ENCODE data around the gene SVIP. TPM values are rescaled to one million over a fixed set of nuclear protein-coding genes. Genes with fewer than 3 reads are reported as not detected.

Gene SVIP
- polyA plus RNA-seq, 3 donors, result 1.0 to 3.1 (median 2.6) TPM

GRCh38 chr11:22846726-22847125 lies 17.1 kb upstream of the SVIP start:
- Histone ChIP-seq H3K4me1 (ENCODE audit: control insufficient read depth in 1 of 2, insufficient read depth in 2 of 2, low read length in 2 of 2) (no peaks in the 10 kb centered on the region), H3K4me2 (replicated peaks; ENCODE audit: extremely low read depth, low read length, poor library complexity, severe bottlenecking) (no peak overlapping the region), H3K4me3 (replicated peaks in 1 of 3; ENCODE audit: low read depth in 2 of 3, low read length in 3 of 3) (no peak overlapping the region), H2AFZ (ENCODE audit: insufficient read depth, low read depth, low read length, poor library complexity, severe bottlenecking) (no peak overlapping the region), H4K20me1 (ENCODE audit: insufficient read depth, low read length) (no peaks in the 10 kb centered on the region), H3K9ac (ENCODE audit: insufficient read depth, low read length, poor library complexity, severe bottlenecking) (no peak overlapping the region), H3K27ac (ENCODE audit: low read depth in 1 of 2, low read length in 2 of 2) (no peak overlapping the region), H3K9me3 (replicated peaks in 1 of 2; ENCODE audit: control insufficient read depth in 1 of 2, insufficient read depth in 1 of 2, low read length in 2 of 2) (no peaks in the 10 kb centered on the region), H3K36me3 (replicated peaks in 1 of 2; ENCODE audit: control insufficient read depth in 1 of 2, insufficient read depth in 2 of 2, low read length in 2 of 2) (no peaks in the 10 kb centered on the region), H3K27me3 (ENCODE audit: control insufficient read depth in 2 of 2, insufficient read depth in 2 of 2, low read length in 2 of 2) (no peaks in the 10 kb centered on the region), H3K79me2 (ENCODE audit: insufficient read depth, low read length) (no peaks in the 10 kb centered on the region)
- no peak overlapping the region for H3K27ac Mint-ChIP-seq
- no peak overlapping the region for H3K4me3 Mint-ChIP-seq
- no peaks in the 10 kb centered on the region for H3K4me1 Mint-ChIP-seq
- H3K27me3 Mint-ChIP-seq (ENCODE audit: low read depth in 3 of 3), result peaks cover 0 to 2% (median 1%) of the 10 kb centered on the region in 3 donors
- TF ChIP-seq, protein P1, sequence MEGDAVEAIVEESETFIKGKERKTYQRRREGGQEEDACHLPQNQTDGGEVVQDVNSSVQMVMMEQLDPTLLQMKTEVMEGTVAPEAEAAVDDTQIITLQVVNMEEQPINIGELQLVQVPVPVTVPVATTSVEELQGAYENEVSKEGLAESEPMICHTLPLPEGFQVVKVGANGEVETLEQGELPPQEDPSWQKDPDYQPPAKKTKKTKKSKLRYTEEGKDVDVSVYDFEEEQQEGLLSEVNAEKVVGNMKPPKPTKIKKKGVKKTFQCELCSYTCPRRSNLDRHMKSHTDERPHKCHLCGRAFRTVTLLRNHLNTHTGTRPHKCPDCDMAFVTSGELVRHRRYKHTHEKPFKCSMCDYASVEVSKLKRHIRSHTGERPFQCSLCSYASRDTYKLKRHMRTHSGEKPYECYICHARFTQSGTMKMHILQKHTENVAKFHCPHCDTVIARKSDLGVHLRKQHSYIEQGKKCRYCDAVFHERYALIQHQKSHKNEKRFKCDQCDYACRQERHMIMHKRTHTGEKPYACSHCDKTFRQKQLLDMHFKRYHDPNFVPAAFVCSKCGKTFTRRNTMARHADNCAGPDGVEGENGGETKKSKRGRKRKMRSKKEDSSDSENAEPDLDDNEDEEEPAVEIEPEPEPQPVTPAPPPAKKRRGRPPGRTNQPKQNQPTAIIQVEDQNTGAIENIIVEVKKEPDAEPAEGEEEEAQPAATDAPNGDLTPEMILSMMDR (IDR thresholded peaks at IDR 0.05), result no peak
- intact Hi-C loops (cut with micrococcal nuclease), result no loop called here
- no peak for DNase-seq
- WGBS (ENCODE audit: insufficient coverage), result no CpG with 5 or more reads among the region's 1 CpG
- H3K9me3 Mint-ChIP-seq, result peaks cover 0 to 5% (median 1%) of the 10 kb centered on the region in 7 donors
- H3K36me3 Mint-ChIP-seq, result no peaks in the 10 kb centered on the region

DNA sequence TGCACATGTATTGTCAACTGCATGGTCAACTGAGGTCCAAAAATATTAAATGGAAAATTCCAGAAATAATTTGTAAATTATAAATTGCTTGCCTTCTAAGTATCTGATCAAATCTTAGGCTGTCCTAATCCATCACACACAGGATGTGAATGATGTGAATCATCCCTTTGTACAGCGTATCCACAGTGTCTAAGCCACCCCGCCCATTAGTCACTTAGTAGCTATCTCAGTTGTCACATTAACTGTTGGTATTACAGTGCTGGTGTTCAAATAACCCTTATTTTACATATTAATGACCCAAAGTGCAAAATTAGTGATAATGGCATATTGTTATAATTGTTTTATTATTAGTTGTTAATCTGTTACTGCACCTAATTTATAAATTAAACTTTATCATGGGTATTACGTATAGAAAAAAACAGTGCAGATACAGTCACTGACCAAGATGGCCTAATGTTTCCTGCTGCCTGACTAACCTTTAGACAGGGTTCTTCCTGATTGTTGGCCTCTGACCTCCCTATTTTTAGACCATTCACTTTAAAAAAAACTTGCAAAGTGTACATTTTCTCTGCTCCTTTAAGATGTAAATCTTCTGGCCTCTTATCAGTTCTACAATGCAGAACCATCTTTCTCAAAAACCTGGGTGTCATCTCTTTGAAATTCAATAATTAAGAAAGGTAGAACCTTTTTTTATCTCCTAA lies 2.9 kb upstream of the SVIP start:
- peaks cover 0 to 4% (median 0%) of the 10 kb centered on the region in 3 donors for H3K27me3 Mint-ChIP-seq (ENCODE audit: low read depth in 3 of 3)
- no peaks in the 10 kb centered on the region for H3K36me3 ChIP-seq (replicated peaks in 1 of 2; ENCODE audit: control insufficient read depth in 1 of 2, insufficient read depth in 2 of 2, low read length in 2 of 2)
- H3K4me3 ChIP-seq (replicated peaks in 1 of 3; ENCODE audit: low read depth in 2 of 3, low read length in 3 of 3), result no peak overlapping the region
- H3K79me2 ChIP-seq (ENCODE audit: insufficient read depth, low read length), result no peaks in the 10 kb centered on the region
- H3K4me3 Mint-ChIP-seq, result no peak overlapping the region
- no peaks in the 10 kb centered on the region for H4K20me1 ChIP-seq (ENCODE audit: insufficient read depth, low read length)
- DNase-seq, result no peak
- no peaks in the 10 kb centered on the region for H3K9me3 ChIP-seq (replicated peaks in 1 of 2; ENCODE audit: control insufficient read depth in 1 of 2, insufficient read depth in 1 of 2, low read length in 2 of 2)
- no peak overlapping the region for H2AFZ ChIP-seq (ENCODE audit: insufficient read depth, low read depth, low read length, poor library complexity, severe bottlenecking)
- WGBS (ENCODE audit: insufficient coverage), result no CpG with 5 or more reads among the region's 3 CpGs
- TF ChIP-seq, protein P1 (IDR thresholded peaks at IDR 0.05), result no peak
- H3K9ac ChIP-seq (ENCODE audit: insufficient read depth, low read length, poor library complexity, severe bottlenecking), result no peak overlapping the region
- peaks cover 16% of the 10 kb centered on the region for H3K4me1 Mint-ChIP-seq
- peaks cover 3 to 14% of the 10 kb centered on the region in 2 donors for H3K4me1 ChIP-seq (ENCODE audit: control insufficient read depth in 1 of 2, insufficient read depth in 2 of 2, low read length in 2 of 2)
- H3K4me2 ChIP-seq (replicated peaks; ENCODE audit: extremely low read depth, low read length, poor library complexity, severe bottlenecking), result no peak overlapping the region
- no peaks in the 10 kb centered on the region for H3K27me3 ChIP-seq (ENCODE audit: control insufficient read depth in 2 of 2, insufficient read depth in 2 of 2, low read length in 2 of 2)
- H3K27ac ChIP-seq (ENCODE audit: low read depth in 1 of 2, low read length in 2 of 2), result no peak overlapping the region
- intact Hi-C loops (cut with micrococcal nuclease), result no loop called here
- peaks cover 0 to 7% (median 2%) of the 10 kb centered on the region in 7 donors for H3K9me3 Mint-ChIP-seq
- H3K27ac Mint-ChIP-seq, result no peak overlapping the region
- H3K36me3 Mint-ChIP-seq, result no peaks in the 10 kb centered on the region

Measured in CD14-positive monocyte (primary cell).